Measurements from ENCODE around the gene YIPF1.
"Not testable (repeated sequence)": the region's sequence is repeated elsewhere in the genome, so short reads cannot be mapped to it uniquely, and the experiment has no call there.

YIPF1 gene

GRCh38 chr1:53893999-53894636 is 4.5 kb upstream of the YIPF1 start, which contains the start of gene DIO1:
TSS of gene DIO1 (plus strand) at chr1:53894187. CDS start at chr1:53894211, 24 bp downstream.
- no peak for DNase-seq

- no peak for DNase-seq
Observed at GRCh38 chr1:53892911-53893310, 3.3 kb upstream of the YIPF1 start.

GRCh38 chr1:53891678-53892077 is 2.1 kb upstream of the YIPF1 start:
- DNase-seq: no peak

GRCh38 chr1:53891018-53891417 is 1.4 kb upstream of the YIPF1 start:
- DNase-seq: no peak

- no peak for DNase-seq
Observed at GRCh38 chr1:53890522-53890941, 935 bp upstream of the YIPF1 start.

- DNase-seq: no peak
Observed at GRCh38 chr1:53888681-53889080, 916 bp downstream of the YIPF1 start.

- not testable (repeated sequence) for DNase-seq
Observed at GRCh38 chr1:53883600-53883999, 6.0 kb downstream of the YIPF1 start.

GRCh38 chr1:53881853-53882252 is 7.7 kb downstream of the YIPF1 start:
- DNase-seq: not testable (repeated sequence)

GRCh38 chr1:53878492-53879105 is 11.0 kb downstream of the YIPF1 start:
- peak; percentile 44 for DNase-seq

GRCh38 chr1:53875150-53875549 is 14.4 kb downstream of the YIPF1 start:
- DNase-seq: not testable (repeated sequence)

- no peak for DNase-seq
Observed at GRCh38 chr1:53871773-53872484, 17.7 kb downstream of the YIPF1 start.

GRCh38 chr1:53871221-53871620 is 18.4 kb downstream of the YIPF1 start:
- no peak for DNase-seq

- no peak for DNase-seq
Observed at GRCh38 chr1:53869454-53870117, 20.0 kb downstream of the YIPF1 start.

- no peak for DNase-seq
Observed at GRCh38 chr1:53868565-53868964, 21.0 kb downstream of the YIPF1 start.

GRCh38 chr1:53862507-53862906 is 27.1 kb downstream of the YIPF1 start:
- DNase-seq: peak; percentile 32

- peak; percentile 62 for DNase-seq
Observed at GRCh38 chr1:53860967-53861411, 28.6 kb downstream of the YIPF1 start.

- peak; percentile 93 for DNase-seq
Observed at GRCh38 chr1:53851571-53852285, 37.9 kb downstream of the YIPF1 start.

- no peak for DNase-seq
Observed at GRCh38 chr1:53850082-53850673, 39.4 kb downstream of the YIPF1 start.

- no peak for DNase-seq
Observed at GRCh38 chr1:53847980-53848379, 41.6 kb downstream of the YIPF1 start.

GRCh38 chr1:53842347-53842746 is 47.2 kb downstream of the YIPF1 start:
- no peak for DNase-seq

GRCh38 chr1:53838654-53838974 is 51.0 kb downstream of the YIPF1 start:
- no peak for DNase-seq

GRCh38 chr1:53837924-53838653 is 51.5 kb downstream of the YIPF1 start, which contains the start of gene NDC1:
TSS of gene NDC1 (minus strand) at chr1:53838296. CDS start at chr1:53838261, 35 bp downstream.
- DNase-seq: peak; percentile 96

Measured in NCI-H1694 (cell line).